NOMO-1 (cell line): Measurements from ENCODE around the gene DRD2.
A peak's percentile ranks its signal among the peaks of the same experiment; 100 is the strongest.

ENCODE experiments used
- DNase-seq, 2 experiments: peaks; one replicate each; lab custom pipeline; 2025; ENCODE audit not compliant: unreplicated experiment in 2 of 2; lab: John Stamatoyannopoulos, UW

DRD2 gene

GRCh38 chr11:113377681-113378412 is 97.4 kb downstream of the DRD2 start:
- DNase-seq, result no peak

GRCh38 chr11:113376156-113376555 is 99.0 kb downstream of the DRD2 start:
- peak; percentile 16 to 29 for DNase-seq

GRCh38 chr11:113375402-113375801 is 99.8 kb downstream of the DRD2 start:
- DNase-seq, result no peak

GRCh38 chr11:113373981-113374560 is 101.1 kb downstream of the DRD2 start:
- no peak for DNase-seq

GRCh38 chr11:113373306-113373705 is 101.9 kb downstream of the DRD2 start:
- no peak for DNase-seq

GRCh38 chr11:113372309-113372708 is 102.9 kb downstream of the DRD2 start:
- DNase-seq, result no peak

GRCh38 chr11:113370634-113371033 is 104.6 kb downstream of the DRD2 start:
- DNase-seq, result no peak

GRCh38 chr11:113369411-113369810 is 105.8 kb downstream of the DRD2 start:
- no peak for DNase-seq

GRCh38 chr11:113365895-113366294 is 109.3 kb downstream of the DRD2 start:
- no peak for DNase-seq

GRCh38 chr11:113363996-113364641 is 111.1 kb downstream of the DRD2 start:
- no peak for DNase-seq

GRCh38 chr11:113363406-113363805 is 111.8 kb downstream of the DRD2 start:
- DNase-seq, result no peak
